Measurements from ENCODE around the gene FAHD1.
"Not testable (repeated sequence)": the region's sequence is repeated elsewhere in the genome, so short reads cannot be mapped to it uniquely, and the experiment has no call there.

The FAHD1 gene

DNA sequence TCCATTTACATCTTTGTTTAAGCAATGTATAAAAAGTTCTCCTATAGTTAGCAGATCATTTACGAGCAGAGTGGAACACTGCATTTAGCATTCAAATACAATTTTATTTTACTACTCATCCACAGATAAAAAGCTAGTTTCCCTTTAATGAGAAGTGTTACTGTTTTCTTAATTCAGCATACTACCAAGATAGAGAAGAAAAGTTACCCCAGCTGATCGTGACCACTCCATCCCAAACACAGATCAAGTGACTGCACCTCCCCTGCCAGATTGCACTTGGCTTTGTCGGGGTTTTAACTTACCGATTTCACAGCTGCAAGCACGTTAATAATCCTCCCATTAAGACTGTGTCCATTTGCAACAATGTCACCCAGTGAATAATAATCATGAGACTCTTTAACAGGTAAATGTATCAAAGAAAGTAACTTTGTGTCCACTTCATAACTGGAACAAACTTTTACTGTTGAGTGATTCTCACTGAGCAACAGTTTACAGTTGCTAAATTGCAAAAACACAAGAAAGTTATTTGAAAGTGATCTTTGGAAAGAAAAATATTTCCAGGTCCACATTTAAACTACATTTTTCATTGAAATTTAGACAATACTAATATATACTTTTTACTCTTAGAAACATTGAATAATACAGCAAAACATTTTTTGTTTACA lies 30.6 kb downstream of the FAHD1 start:
- no peak for DNase-seq

DNA sequence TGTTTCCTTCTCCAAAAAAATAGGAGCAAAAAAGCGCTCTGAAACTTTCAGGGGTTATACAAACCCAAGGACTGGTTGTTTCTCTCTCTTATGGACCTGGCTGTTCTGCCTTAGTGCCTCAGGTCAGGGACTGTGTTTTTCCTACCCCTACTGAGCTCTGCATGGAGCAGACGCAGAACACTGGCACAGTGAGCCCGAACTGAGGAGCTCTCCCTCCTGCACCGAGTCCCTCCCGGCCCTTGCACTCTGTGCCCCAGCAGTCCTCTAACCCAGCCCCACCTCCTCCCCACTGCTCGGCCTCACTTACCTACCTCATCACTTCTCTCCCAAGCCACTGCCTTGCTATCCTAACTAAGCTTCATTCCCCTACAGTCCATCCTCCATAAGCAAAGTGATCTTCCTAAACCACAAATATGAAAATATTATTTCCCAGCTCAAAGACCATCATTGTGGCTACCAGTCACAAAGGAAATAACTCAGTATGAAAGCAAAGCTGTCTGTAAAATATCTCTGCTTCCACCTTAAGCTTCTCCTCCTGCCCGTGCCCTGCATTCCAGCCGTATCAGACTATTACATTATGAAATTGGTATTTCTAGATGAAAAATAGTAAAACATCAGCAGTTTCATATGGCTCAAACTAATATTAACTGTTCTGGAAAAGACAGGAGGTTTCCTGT lies 31.3 kb downstream of the FAHD1 start:
- no peak for DNase-seq

DNA sequence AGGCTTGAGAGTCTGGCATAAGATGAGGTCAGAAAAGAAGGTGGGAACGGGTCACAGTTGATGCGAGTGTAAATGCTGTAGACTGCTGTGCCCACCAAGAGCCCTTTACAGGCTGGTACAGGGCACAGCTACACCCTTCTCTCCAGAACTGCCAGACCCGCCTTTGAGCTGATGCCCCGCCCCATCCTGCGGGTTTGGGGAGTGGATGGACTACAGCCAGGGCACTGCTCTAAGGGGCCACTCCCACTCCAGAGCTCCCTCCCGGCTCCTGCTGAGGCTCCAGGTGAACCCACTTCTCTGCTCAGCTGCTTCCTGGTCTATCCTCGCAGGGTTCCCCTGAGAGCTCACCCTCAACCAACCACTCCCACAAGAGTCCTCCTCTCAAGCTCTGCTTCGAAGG lies 32.6 kb downstream of the FAHD1 start:
- no peak for DNase-seq

DNA sequence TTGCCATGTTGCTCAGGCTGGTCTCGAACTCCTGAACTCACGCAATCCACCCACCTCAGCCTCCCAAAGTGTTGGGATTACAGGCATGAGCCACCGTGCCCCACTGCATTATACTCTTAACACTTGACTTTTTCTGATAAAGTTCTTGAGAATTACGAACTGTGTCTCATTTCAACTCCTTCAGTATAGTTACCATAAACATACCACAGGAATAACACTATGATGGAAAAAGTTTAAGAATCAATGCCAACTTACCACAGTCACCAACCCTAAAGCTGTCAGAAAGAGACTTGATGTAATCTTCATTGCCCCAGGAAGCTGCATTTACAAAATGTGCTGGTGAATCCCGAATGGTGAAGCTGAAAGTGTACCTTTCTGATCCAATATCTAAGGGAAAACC lies 34.7 kb downstream of the FAHD1 start:
- no peak for DNase-seq

DNA sequence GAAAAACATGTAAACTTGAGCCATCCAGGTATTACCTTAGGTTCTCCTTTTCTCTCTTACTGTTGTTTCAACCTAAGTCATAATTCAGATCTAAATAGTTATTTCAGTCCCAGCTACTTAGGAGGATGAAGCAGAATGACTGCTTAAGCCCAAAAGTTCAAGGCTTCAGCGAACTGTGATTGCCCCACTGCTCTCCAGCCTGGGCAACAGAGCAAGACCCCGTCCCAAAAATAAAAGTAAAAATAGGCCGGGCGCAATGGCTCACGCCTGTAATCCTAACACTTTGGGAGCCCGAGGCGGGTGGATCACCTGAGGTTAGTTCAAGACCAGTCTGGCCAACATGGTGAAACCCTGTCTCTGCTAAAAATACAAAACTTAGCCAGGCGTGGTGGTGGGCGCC lies 35.4 kb downstream of the FAHD1 start:
- DNase-seq, result no peak

DNA sequence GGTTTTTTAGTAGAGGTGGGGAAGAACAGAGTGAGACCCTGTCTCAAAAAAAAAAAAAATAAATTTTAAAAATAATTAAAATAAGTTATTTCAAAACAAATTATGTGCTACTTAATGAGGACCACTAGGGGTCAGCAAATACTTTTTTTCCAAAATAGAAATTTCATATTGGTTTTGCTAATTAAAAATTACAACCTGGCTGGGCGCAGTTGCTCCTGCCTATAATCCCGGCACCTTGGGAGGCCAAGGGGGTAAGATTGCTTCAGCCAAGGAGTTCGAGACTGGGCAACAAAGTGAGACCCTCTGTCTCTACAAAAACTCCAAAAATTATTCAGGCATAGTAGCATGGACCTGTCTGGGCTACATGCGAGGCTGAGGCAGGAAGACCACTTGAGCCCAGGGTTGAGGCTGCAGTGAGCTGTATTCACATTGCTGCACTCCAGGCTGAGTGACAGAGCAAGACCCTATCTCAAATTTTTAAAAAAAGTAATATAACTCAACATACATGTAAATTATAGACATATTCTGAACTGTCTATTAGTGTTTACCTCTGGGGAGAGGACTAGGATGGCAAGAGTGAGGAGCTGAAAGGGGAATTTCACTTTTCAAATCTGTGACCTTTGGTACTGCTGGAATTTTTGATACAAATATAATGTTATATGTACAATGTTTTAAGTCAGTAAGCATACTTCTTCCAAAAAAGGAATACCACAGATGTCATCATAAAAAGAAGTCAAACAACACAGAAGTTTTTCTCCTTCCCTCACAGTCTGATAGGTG lies 36.9 kb downstream of the FAHD1 start:
- DNase-seq, result no peak

DNA sequence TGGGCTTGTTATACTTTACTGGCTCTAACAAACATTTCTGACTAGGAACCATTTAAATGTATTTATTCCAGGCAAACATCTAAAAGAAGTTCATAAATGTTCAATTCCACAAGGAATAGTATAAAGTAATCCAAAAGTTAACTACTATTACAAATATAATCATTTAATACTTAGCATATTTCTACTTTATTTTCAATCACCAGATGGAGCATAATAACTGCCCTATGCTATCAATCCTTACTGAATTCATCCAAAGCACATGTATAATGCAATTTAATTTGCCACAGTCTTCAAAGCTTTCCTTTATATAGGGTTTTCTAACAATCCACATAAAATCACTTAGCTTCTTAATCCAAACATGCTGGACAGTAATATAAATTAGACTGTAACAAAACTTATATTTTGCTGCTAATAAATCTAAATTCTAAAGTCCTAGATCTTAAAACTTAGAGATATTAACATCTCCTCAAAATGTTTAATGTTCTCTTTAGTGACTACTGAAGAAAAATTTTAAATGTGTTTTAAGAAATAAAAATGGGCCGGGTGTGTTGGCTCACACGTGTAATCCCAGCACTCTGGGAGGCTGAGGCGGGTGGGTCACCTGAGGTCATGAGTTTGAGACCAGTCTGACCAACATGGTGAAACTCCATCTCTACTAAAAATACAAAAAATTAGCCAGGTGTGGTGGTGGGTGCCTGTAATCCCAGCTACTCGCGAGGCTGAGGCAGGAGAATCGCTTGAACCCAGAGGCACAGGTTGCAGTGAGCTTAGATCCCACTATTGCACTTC lies 39.1 kb downstream of the FAHD1 start:
- no peak for DNase-seq

DNA sequence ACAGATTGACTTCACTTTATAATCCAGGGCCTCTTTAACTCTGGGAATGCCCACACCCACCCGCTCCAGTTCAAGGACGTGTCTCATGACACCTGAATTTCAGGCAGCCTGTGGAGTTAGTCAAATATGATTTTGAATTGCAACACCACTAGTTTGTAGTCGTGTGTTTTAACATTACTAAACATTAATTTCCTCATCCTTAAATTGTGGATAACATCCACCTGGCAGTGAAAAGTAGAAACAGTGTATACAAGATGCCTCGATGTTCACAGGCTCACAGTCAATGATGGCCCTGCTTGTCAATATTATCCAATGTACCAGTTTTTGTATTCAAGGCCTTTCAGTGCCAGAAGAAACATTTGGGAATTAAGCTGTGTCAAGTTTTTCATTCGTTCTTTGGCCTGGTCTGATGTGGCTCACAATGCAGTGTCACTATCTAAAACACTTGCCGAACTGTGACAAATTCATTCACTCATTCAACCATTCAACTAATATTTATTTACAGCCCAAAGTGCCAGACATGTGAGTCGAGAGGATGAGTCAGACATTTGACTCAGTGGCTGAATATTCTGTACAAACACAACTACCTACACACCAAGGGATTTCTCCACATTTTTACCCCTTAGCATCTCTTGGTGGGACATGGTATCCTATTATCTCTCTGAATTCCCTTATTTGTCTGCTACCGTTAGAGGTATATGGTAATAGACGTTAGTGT lies 43.5 kb downstream of the FAHD1 start:
- DNase-seq, result no peak

DNA sequence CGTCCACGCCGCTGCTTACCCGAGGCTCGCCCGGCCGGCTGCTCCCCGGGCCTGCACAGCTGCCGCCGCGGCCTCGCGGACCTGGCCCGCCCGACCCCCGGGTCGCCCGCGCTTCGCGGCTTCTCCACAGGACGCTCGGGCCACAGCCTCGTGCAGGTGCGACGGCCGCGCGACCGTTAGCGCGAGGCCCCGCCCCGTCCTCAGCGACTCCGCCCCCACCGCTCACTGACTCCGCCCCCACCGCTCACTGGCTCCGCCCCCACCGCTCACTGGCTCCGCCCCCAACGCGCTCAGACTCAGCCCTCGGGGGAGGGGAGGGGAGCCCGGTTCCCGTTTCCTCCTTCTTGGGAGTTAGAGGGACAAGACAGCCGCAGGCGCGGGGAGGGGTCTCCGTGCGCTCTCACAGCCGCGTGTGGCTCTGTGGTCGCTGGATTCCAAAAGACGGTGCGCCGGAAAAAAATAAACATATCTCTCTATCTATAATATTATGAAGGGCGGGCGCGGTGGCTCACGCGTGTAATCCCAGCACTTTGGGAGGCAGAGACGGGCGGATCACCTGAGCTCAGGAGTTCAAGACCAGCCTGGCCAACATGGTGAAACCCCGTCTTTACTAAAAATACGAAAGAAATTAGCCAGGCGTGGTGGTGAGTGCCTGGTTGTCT lies 45.1 kb downstream of the FAHD1 start, which contains the start of gene MEIOB:
MEIOB (minus strand) TSS at position 191 of the 662 bp plus-strand sequence. CDS start 3,989 bp downstream, outside the sequence.
- DNase-seq, result no peak

DNA sequence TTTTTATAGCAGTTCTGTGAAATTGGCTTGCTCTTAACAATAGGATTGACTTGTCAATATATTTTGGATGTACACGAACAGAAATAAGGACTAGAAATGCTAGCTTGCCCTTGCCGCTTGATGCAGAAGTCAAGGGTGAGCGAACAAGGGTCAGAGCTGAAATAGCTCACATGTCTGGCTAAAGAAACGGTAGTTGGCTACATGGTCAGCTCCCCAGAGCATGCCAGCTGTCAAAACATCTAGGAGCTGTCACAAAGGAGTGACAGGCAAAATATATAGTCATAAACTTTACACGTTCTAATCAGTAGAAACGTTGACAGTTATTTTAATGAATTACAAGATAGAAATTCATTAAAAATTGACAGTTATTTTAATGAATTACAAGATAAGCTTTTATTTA lies 47.8 kb downstream of the FAHD1 start:
- DNase-seq, result no peak

DNA sequence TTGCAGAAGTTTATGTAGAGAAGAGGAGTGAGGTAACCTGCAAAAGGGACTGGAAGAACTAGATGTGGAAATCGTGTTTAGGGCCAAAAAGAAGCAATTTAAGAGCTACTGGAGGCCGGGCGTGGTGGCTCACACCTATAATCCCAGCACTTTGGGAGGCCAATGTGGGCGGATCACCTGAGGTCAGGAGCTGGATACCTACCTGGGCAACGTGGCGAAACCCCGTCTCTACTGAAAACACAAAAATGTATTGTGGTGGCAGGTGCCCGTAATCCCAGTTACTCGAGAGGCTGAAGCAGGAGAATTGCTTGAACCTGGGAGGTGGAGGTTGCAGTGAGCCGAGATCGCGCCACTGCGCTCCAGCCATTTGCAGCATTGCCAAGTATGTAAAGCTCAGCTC lies 49.1 kb downstream of the FAHD1 start:
- DNase-seq, result not testable (repeated sequence)

DNA sequence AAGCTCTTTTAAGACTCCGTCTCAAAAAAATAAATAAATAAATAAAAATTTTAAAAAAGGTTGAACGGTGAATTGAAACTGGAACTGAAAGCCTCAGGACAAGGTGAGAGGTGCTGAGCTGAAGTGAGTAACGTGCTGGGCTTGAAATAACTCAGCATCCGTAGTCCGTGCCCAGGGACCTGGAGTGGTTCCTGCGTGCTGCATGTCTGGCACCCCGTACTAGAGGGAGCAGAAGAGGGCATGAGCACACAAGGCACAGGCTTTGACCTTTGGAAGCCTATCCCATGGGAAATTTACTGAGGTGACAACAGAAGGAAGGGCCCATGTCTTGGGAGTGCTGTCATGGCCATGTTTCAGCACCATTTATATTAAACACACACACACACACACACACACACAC lies 49.5 kb downstream of the FAHD1 start:
- no peak for DNase-seq

DNA sequence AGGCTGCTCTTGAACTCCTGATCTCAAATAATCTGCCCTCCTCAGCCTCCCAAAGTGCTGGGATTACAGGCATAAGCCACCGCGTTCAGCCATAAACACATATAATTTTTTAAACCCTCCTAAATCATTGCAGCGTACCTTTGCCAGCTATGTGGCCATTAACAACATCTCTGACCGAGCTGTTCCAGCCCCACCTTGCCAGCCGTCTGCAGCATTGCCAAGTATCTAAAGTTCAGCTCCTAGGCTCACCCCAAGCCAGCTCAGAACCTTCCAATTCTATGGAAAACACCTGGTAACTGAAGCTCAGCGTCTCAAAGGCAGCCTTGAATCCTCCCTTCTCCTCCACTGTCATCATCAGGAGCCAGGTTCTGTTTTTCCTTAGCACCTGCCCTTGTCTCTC lies 50.1 kb downstream of the FAHD1 start:
- DNase-seq, result peak; percentile 27

DNA sequence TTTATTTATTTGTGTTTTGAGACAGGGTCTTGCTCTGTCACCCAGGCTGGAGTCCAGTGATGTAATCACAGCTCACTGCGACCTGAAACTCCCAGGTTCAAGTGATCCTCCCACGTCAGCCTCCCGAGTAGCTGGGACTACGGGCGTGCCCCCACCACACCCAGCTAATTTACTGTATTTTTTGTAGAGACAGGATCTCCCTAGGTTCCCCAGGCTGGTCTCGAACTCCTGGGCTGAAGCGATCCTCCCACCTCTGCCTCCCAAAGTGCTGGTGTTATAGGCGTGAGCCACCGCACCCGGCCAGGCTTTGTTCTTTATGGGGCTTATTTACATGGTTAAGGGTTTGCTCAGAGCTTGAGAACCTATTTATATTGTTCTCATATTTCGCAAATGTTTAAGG lies 50.8 kb downstream of the FAHD1 start:
- no peak for DNase-seq

DNA sequence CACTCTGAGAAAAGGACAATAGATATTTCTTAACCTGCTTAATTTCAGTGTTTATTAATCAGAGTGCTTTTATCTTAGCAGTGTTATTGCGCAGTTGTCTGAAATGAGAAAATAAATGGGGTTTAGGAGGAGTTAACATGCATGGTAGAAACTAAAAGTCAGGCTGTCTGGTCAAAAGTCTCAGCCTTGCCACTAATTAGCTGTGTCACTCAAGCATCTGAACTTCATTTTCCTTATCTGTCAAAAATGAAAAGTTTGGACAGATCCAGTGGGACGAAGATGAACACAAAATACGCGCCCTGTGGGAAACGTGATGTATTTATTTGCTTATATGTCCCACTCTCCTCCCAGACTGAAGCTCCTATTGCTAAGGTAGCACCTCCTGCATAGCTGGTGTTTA lies 51.2 kb downstream of the FAHD1 start:
- DNase-seq, result no peak

Data from NCI-H187 treated with DMSO at 0.1 percent for 48 hours (cell line).